Suprapubic skin (tissue), 4 donors: ENCODE measurements around the gene RBM7.

Source experiments
- CTCF ChIP-seq, 2 donors: fragments of 200-600 bp in 1 of 2; fragments of 450-650 bp in 1 of 2; sonication (generic) in 1 of 2; IDR thresholded peaks; one replicate each; pipeline ENCODE4 v1.5.1; 2016 to 2019; ENCODE audit warnings: antibody characterized with exemption in 2 of 2, mild to moderate bottlenecking in 1 of 2, moderate library complexity in 1 of 2
- EP300 ChIP-seq: sonication (generic); formaldehyde crosslinking; IDR thresholded peaks from one replicate; pipeline ENCODE4 v1.6.1; 2017; ENCODE audit warnings: antibody characterized with exemption
- POLR2AphosphoS5 ChIP-seq, 3 donors: sonication (generic); formaldehyde crosslinking; IDR thresholded peaks; one replicate each; pipeline ENCODE4 v1.6.1; 2017; ENCODE audit warnings: antibody characterized with exemption in 3 of 3

DNA sequence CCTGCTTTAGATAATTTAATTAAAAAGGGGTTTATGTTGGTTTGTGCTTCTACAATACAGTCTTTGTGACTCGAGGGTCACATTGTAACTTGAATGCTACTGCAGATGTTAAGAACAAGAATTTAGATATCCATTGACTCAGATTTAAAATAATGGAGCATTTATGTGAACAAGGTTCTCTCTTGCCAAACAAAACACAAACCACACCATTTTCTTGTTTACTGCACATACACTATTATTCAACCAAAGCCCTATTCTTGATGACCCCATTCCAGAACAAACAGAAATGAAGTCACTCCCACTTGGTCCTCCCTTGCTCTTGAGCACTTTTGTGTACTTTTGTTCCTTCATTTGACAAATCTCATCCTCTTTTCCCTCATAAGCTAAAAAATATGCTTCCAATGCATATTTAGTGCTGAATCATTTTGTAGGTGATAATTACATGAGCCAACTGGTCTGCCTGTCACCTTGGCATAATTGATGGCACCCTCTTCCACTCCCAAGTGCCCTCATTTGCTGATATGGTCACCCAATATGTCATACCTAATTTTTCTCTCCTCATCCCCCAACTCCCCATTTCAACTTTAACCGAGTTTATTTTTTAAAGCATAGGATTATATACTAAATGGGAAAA, 3.0 kb upstream of the RBM7 start:
- TF ChIP-seq CTCF (IDR thresholded peaks at IDR 0.05) (no peak), POLR2AphosphoS5 (IDR thresholded peaks at IDR 0.05) (no peak), EP300 (no peak)
